ENCODE measurements around the gene P2RX5.

P2RX5 gene

DNA sequence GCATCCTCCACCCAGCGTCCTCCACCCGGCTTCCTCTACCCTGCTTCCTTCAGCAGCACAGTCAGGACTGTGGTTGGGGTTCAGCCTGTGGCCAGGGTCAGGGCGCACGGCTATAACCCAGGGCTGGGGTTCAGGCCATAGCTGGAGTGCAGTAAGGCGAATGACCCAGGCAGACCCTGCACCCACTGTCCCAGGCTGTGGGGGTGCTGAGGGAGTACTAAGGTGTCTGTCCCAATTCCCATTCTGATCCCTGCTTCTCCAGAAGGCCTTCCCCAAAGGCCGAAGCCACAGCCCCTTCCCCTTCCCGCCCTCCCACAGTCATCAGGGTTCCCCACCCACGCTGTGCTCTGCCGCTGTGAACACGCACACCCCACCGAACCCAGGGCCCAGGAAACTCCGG lies 14.9 kb downstream of the P2RX5 start:
- POLR2A ChIA-PET, result no interaction called here
- no peak for TF ChIP-seq CTCF (IDR thresholded peaks at IDR 0.05; ENCODE audit: insufficient read depth, low read length, missing control alignments)
- CTCF ChIA-PET, result interaction anchor here (0.7 to 2.8 kb wide), 2 partner anchors 7 to 14 kb away, joined by 3 to 12 read pairs; no protein-coding TSS in a partner anchor

GRCh38 chr17:3679531-3680126 lies 16.3 kb downstream of the P2RX5 start:
- POLR2A ChIA-PET, result interaction anchor here (0.6 kb wide), 1 partner anchor 12 kb away, joined by 3 read pairs; no protein-coding TSS in a partner anchor

More for the DNA sequence above, 14.9 kb downstream of the P2RX5 start:
- no peak overlapping the region for H3K4me3 ChIP-seq (ENCODE audit: low read depth, low read length)
- DNase-seq (ENCODE audit: low read depth, low spot score), result no peak

DNA sequence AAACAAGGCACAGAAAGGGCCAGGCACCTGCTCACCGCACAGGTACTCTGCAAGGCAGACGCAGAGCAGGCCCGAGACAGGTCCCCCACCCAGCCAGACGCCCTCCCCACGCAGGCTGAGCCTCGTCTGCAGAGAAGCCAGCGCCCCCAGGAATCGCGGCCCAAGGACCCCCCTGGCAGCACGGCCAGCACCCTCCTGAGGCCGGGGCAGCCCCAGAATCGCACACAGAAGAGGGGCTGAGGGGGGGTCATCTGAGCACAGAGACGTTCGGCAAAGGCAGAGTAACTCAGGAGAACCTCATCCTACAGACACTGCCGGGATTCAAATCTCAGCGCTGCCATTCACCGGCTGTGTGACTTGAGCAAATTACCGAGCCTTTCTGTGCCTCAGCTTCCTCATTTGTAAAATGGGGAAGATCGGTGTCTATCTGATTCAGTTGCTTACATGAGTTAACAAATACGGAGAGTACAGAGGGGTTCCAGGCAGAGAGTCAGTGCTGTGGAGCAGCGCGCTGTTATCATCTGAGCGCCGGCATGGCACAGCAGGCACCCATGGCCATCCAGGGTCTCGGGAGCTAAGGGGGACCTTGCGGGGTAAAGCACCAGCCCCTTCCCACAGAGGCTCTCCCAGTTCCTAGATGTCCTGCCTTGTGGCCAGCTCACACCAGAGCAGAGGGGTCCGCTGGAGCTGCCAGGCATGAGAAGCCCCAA lies 17.0 kb downstream of the P2RX5 start:
- ChIA-PET CTCF (interaction anchor here (1.0 to 1.4 kb wide), 2 partner anchors 9 to 167 kb away, joined by 3 read pairs; partner anchors contain the start of gene NCBP3), POLR2A (interaction anchor here (0.9 to 1.7 kb wide), 2 partner anchors 10 to 11 kb away, joined by 4 to 5 read pairs; partner anchors contain the start of gene EMC6)
- no peak overlapping the region for H3K4me3 ChIP-seq (ENCODE audit: low read depth, low read length)
- TF ChIP-seq CTCF (IDR thresholded peaks at IDR 0.05; ENCODE audit: insufficient read depth, low read length, missing control alignments), result no peak
- no peak for DNase-seq (ENCODE audit: low read depth, low spot score)

More at GRCh38 chr17:3679531-3680126, 16.3 kb downstream of the P2RX5 start:
- CTCF ChIA-PET, result no interaction called here
- no peak overlapping the region for H3K4me3 ChIP-seq (ENCODE audit: low read depth, low read length)
- no peak for DNase-seq (ENCODE audit: low read depth, low spot score)
- TF ChIP-seq CTCF (IDR thresholded peaks at IDR 0.05; ENCODE audit: insufficient read depth, low read length, missing control alignments), result no peak

GRCh38 chr17:3678095-3678820 lies 17.7 kb downstream of the P2RX5 start:
- DNase-seq (ENCODE audit: low read depth, low spot score), result no peak
- H3K4me3 ChIP-seq (ENCODE audit: low read depth, low read length), result no peak overlapping the region
- ChIA-PET POLR2A (interaction anchor here (0.9 to 1.7 kb wide), 2 partner anchors 9 to 10 kb away, joined by 4 to 5 read pairs; partner anchors contain the start of gene EMC6), CTCF (interaction anchor here (1.0 to 1.4 kb wide), 2 partner anchors 10 to 168 kb away, joined by 3 read pairs; partner anchors contain the start of gene NCBP3)
- TF ChIP-seq CTCF (IDR thresholded peaks at IDR 0.05; ENCODE audit: insufficient read depth, low read length, missing control alignments), result no peak

DNA sequence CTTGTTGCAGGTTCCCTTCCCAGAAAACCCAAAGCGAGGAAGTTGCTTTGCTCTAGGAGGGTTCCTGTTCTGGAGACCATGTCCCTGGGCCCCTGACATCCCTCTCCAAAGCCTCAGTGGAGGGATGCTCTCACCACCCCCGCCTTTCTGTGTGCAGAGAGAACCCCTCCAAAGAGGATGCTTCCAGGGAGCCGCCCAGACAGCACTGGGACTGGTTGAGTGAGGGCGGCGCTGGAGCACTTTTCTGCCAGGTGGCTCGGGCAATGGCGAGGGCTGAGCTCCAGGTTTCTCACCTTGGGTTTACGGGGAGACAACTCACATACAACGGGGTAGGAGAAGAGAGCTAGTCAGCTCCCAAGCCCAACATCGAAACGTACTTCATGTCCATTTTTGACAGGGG lies 20.1 kb downstream of the P2RX5 start:
- no peak overlapping the region for H3K4me3 ChIP-seq (ENCODE audit: low read depth, low read length)
- ChIA-PET CTCF (interaction anchor here (1.2 kb wide), 1 partner anchor 170 kb away, joined by 3 read pairs; the partner anchor contains the start of gene NCBP3), POLR2A (interaction anchor here (0.6 kb wide), 1 partner anchor 9 kb away, joined by 3 read pairs; no protein-coding TSS in a partner anchor)
- no peak for DNase-seq (ENCODE audit: low read depth, low spot score)
- no peak for TF ChIP-seq CTCF (IDR thresholded peaks at IDR 0.05; ENCODE audit: insufficient read depth, low read length, missing control alignments)

Data from AG04449 (cell line).